ENCODE measurements around the gene ADAMTSL5.
"Not testable (repeated sequence)": the region's sequence is repeated elsewhere in the genome, so short reads cannot be mapped to it uniquely, and the experiment has no call there.

ADAMTSL5 gene

GRCh38 chr19:1549332-1549945 lies 36.6 kb upstream of the ADAMTSL5 start:
- peaks cover 0 to 3% (median 0%) of the 10 kb centered on the region in 3 donors for H3K36me3 ChIP-seq
- no peak overlapping the region for H3K4me3 ChIP-seq
- peaks cover 0 to 32% of the 10 kb centered on the region in 2 donors for H3K27me3 ChIP-seq
- H3K27ac ChIP-seq, result no peak overlapping the region
- H3K4me1 ChIP-seq, result peaks cover 0 to 6% (median 2%) of the 10 kb centered on the region in 4 donors
- DNase-seq, result no peak
- no peak for TF ChIP-seq CTCF (IDR thresholded peaks at IDR 0.05)
- H3K9me3 ChIP-seq, result no peaks in the 10 kb centered on the region
- intact Hi-C loops (cut with DNase I; ENCODE audit: low total_unique reads), result loop anchor here (5.0 kb wide), 1 partner anchor 218 kb away; no protein-coding TSS in a partner anchor

GRCh38 chr19:1540365-1540925 lies 27.6 kb upstream of the ADAMTSL5 start:
- H3K27ac ChIP-seq, result no peak overlapping the region
- H3K27me3 ChIP-seq, result peaks cover 0 to 41% of the 10 kb centered on the region in 2 donors
- H3K4me3 ChIP-seq, result no peak overlapping the region
- H3K9me3 ChIP-seq, result no peaks in the 10 kb centered on the region
- H3K36me3 ChIP-seq, result no peaks in the 10 kb centered on the region
- H3K4me1 ChIP-seq, result peaks cover 0 to 21% (median 5%) of the 10 kb centered on the region in 4 donors
- intact Hi-C loops (cut with DNase I; ENCODE audit: low total_unique reads), result no loop called here
- no peak for DNase-seq
- TF ChIP-seq CTCF (IDR thresholded peaks at IDR 0.05), result no peak

- Histone ChIP-seq H3K27me3 (peaks cover 0 to 44% of the 10 kb centered on the region in 2 donors), H3K4me1 (peaks cover 0 to 21% (median 5%) of the 10 kb centered on the region in 4 donors)
- H3K27ac ChIP-seq; intact Hi-C loops (cut with DNase I; ENCODE audit: low total_unique reads); DNase-seq; H3K9me3 ChIP-seq; H3K36me3 ChIP-seq; H3K4me3 ChIP-seq: not testable (repeated sequence)
These were observed 26.9 kb upstream of the ADAMTSL5 start for GRCh38 chr19:1539749-1540148.

- Histone ChIP-seq H3K36me3 (no peaks in the 10 kb centered on the region), H3K4me1 (peaks cover 0 to 21% (median 5%) of the 10 kb centered on the region in 4 donors), H3K27me3 (peaks cover 0 to 45% of the 10 kb centered on the region in 2 donors), H3K4me3 (no peak overlapping the region), H3K27ac (no peak overlapping the region), H3K9me3 (no peaks in the 10 kb centered on the region)
- no peak for TF ChIP-seq CTCF (IDR thresholded peaks at IDR 0.05)
- DNase-seq, result no peak
- intact Hi-C loops (cut with DNase I; ENCODE audit: low total_unique reads), result no loop called here
These were observed 26.2 kb upstream of the ADAMTSL5 start for GRCh38 chr19:1538978-1539377.

- H3K4me3 ChIP-seq; intact Hi-C loops (cut with DNase I; ENCODE audit: low total_unique reads); DNase-seq; H3K36me3 ChIP-seq; H3K9me3 ChIP-seq; H3K27ac ChIP-seq: not testable (repeated sequence)
- Histone ChIP-seq H3K27me3 (peaks cover 0 to 64% of the 10 kb centered on the region in 2 donors), H3K4me1 (peaks cover 0 to 20% (median 4%) of the 10 kb centered on the region in 4 donors)
These were observed 22.9 kb upstream of the ADAMTSL5 start for GRCh38 chr19:1535699-1536098.

GRCh38 chr19:1534972-1535371 lies 22.2 kb upstream of the ADAMTSL5 start:
- Histone ChIP-seq H3K4me3 (no peak overlapping the region), H3K4me1 (peaks cover 0 to 13% (median 3%) of the 10 kb centered on the region in 4 donors), H3K27ac (no peak overlapping the region), H3K27me3 (peaks cover 0 to 68% of the 10 kb centered on the region in 2 donors), H3K36me3 (no peaks in the 10 kb centered on the region), H3K9me3 (no peaks in the 10 kb centered on the region)
- intact Hi-C loops (cut with DNase I; ENCODE audit: low total_unique reads), result no loop called here
- no peak for DNase-seq
- TF ChIP-seq CTCF (IDR thresholded peaks at IDR 0.05), result no peak
